IgD-negative memory B cell (primary cell): ENCODE results near the gene SLC10A1. TPM values are rescaled to one million over a fixed set of nuclear protein-coding genes. Genes with fewer than 3 reads are reported as not detected.

Source experiments
- H3K27ac Mint-ChIP-seq, 3 donors: one replicate each; pipeline ENCODE4 v1.8.0; 2020 to 2022; ENCODE audit warnings: mild to moderate bottlenecking in 3 of 3, mixed read lengths in 3 of 3, moderate library complexity in 1 of 3
- H3K27me3 Mint-ChIP-seq: one replicate; pipeline ENCODE4 v1.8.0; 2021; ENCODE audit warnings: mixed read lengths
- H3K36me3 Mint-ChIP-seq: one replicate; pipeline ENCODE4 v1.8.0; 2020; ENCODE audit warnings: mild to moderate bottlenecking, mixed read lengths
- H3K4me1 Mint-ChIP-seq, 3 donors: one replicate each; pipeline ENCODE4 v1.8.0; 2020 to 2022; ENCODE audit warnings: mixed read lengths in 3 of 3, mild to moderate bottlenecking in 1 of 3
- H3K4me3 Mint-ChIP-seq, 4 donors: one replicate each; pipeline ENCODE4 v1.8.0; 2020 to 2022; ENCODE audit warnings: mild to moderate bottlenecking in 4 of 4, mixed read lengths in 4 of 4, moderate library complexity in 3 of 4
- H3K9me3 Mint-ChIP-seq, 3 donors: one replicate each; pipeline ENCODE4 v1.8.0; 2020 to 2021; ENCODE audit warnings: mixed read lengths in 3 of 3, mild to moderate bottlenecking in 1 of 3
- polyA plus RNA-seq: library from polyadenylated mRNA; unstranded; fragments of 300-500 nt; fragmentation: Illumina TruSeq; gene quantifications from one replicate; pipeline ENCODE4 v1.2.3, GENCODE V29; 2021

SLC10A1 gene
- polyA plus RNA-seq = not detected

DNA sequence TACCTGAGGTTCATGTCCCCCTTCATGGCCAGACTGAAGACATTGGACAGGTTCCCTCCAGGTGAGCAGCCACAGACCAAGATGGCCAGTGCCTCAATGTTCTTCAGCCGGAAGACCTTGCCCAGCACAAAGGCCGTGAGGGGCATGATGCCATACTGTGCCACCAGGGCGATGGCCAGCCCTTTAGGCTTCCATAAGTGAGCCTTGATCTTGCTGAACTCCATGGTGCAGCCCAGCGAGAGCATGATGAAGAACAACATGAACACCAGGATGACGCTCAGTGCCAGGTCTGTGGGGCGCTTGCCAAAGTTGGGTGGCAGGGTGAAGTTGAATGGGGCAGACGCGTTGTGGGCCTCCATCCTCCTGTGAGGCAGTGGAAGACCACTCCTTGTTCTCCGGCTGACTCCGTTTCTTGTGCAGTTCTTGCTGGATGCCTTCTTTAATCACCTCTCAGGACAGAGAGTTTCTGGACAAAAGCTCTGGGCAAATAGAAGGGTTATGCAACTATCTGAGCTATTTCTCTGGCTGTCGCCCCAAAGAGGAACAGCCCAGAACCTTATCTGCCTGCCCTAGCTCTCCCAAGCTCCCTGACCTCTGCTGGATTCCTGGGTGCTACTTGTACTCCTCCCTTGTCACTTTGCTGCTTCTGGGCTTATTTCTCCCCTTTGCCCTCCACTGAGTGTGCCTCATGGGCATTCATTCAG, at the start of gene SLC10A1:
TSS of gene SLC10A1 (minus strand) at position 445 of the 704 bp plus-strand sequence. CDS start at position 359, 86 bp downstream.
- H3K9me3 Mint-ChIP-seq = peaks cover 0 to 7% (median 2%) of the 10 kb centered on the region in 3 donors
- no peak within 1 kb of the TSS for H3K4me3 Mint-ChIP-seq
- H3K27ac Mint-ChIP-seq = peak within 1 kb of the TSS in 1 of 3 donors; percentile 63
- peaks cover 5% of the 10 kb centered on the region for H3K36me3 Mint-ChIP-seq
- H3K27me3 Mint-ChIP-seq = peaks cover 4% of the 10 kb centered on the region
- no peaks in the 10 kb centered on the region for H3K4me1 Mint-ChIP-seq

DNA sequence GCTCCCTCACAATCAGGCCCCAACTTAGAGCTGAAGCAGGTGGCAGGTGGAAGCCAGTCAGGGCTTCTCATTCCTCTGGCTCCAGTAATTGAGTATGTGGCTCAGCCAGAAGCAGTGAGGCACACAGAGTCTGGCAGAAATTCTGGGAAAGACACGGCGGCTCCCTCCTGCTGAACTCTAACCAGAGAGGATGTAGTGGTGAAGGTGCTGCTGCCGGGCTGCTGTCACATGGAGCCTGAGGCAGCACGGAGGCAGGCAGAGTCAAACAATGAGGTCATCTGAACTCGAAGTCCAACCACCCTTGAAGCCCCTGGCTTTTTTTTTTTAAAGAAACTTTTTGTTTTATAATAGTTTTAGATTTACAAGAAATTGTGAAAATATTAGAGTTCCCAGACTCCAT, 48.7 kb upstream of the SLC10A1 start:
- Mint-ChIP-seq H3K4me3 (peak overlapping the region in 1 of 4 donors; percentile 52), H3K27ac (no peak overlapping the region), H3K36me3 (no peaks in the 10 kb centered on the region), H3K4me1 (no peaks in the 10 kb centered on the region), H3K9me3 (no peaks in the 10 kb centered on the region), H3K27me3 (peaks cover 13% of the 10 kb centered on the region)

DNA sequence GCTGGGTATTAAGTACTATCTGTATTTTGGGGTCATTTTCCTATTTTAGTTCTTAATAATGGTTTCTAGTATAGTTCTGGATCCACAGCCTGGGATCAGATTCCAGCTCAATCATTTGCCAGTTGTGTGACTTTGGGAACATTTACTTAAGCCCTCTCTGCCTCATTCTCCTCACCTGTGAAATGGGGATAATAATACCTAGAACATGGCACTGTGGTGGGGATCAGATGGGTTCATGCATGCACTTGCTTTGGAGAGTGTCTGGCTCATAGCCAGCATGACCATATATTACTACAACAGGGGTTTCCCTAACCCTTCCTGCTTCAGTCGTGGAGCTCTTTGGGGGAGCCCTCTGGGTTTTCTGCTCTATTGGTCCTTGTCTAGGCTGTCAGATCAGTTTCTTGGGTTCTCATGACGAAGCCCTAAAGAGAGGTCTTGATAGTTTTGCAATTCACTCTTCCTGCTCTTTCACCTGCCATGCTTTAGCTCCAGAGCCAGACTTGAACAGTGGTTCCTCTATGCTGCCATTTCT, 48.1 kb upstream of the SLC10A1 start:
- Mint-ChIP-seq H3K36me3 (no peaks in the 10 kb centered on the region), H3K27me3 (peaks cover 12% of the 10 kb centered on the region), H3K27ac (no peak overlapping the region), H3K4me1 (no peaks in the 10 kb centered on the region), H3K4me3 (no peak overlapping the region), H3K9me3 (no peaks in the 10 kb centered on the region)

DNA sequence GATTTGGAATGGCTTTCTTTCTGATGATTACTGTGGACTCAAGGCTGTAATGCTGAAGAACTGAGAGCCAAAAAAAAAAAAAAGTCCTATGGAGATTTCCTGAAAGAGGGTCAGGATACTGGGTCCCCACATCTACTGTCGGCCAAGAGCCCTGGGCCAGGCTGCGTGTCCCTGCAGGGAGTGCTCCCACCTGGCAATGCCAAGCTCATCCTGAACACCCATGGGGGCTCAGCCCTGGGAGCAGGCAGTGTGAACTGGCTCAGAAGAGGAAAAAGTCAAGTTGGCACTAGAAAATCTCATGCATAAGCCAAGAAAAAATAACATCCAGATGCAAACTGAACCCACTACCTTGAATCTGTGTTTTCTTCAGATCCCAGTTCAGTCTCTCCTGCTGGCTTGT, 47.1 kb upstream of the SLC10A1 start:
- H3K36me3 Mint-ChIP-seq = no peaks in the 10 kb centered on the region
- no peak overlapping the region for H3K4me3 Mint-ChIP-seq
- no peak overlapping the region for H3K27ac Mint-ChIP-seq
- no peaks in the 10 kb centered on the region for H3K9me3 Mint-ChIP-seq
- H3K4me1 Mint-ChIP-seq = no peaks in the 10 kb centered on the region
- H3K27me3 Mint-ChIP-seq = peaks cover 9% of the 10 kb centered on the region

DNA sequence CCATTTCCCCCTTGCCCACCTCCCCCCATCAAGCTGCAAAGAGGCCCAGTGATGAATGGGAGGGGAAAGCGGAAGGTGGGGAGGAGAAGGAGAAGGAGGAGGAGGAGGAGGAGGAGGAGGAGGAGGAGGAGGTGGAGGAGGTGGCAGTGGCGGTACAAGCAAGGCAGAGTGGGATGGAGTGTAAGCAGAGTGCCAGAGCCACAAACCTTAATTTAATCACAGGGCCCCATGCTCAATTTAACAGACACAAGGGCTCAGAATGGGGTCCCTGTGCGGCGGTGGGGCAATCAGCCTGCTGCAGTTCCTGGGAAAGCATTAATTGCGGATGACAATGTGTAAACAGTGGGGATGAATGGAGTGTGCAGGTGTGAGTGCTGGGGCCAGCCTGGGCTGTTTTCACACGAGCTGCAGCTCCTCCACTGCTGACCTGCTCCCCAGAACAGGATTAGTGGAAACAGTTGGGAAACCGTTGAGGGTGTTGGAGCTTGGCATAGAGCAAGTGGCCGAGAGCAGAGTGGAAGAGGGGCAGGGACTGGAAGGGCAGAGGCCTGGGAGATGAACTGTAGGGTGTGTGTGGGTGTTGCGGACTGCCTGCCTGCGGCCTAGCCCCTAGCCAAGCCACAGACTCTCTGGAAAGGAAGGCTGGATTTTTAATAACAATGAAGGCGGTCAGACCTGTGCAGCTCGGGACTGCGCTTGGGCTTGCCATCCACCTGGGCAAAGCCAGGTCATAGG, 45.8 kb upstream of the SLC10A1 start:
- H3K36me3 Mint-ChIP-seq = no peaks in the 10 kb centered on the region
- no peaks in the 10 kb centered on the region for H3K9me3 Mint-ChIP-seq
- no peak overlapping the region for H3K4me3 Mint-ChIP-seq
- peaks cover 4% of the 10 kb centered on the region for H3K27me3 Mint-ChIP-seq
- H3K4me1 Mint-ChIP-seq = no peaks in the 10 kb centered on the region
- no peak overlapping the region for H3K27ac Mint-ChIP-seq

DNA sequence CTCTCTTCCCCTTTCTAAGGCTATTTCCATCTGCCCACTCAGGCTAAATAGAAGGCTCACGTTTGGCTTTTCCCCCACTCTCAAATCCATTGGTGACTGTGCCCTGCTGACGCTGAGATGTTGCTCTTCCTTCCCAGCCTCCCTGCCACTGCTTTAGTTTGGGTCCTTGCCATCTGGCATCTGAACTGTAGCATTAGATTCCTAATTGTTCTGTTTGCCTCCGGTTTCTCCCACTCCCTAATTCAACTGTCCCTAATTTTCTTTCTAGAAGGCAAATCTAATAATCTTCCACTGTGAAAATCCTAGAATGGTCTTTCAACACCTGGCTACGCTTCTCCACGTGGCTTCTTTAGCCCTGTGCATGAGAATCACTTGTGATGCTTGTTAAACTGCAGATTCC, 44.6 kb upstream of the SLC10A1 start:
- H3K9me3 Mint-ChIP-seq = no peaks in the 10 kb centered on the region
- H3K4me1 Mint-ChIP-seq = no peaks in the 10 kb centered on the region
- no peaks in the 10 kb centered on the region for H3K27me3 Mint-ChIP-seq
- no peak overlapping the region for H3K27ac Mint-ChIP-seq
- H3K36me3 Mint-ChIP-seq = no peaks in the 10 kb centered on the region
- H3K4me3 Mint-ChIP-seq = no peak overlapping the region

DNA sequence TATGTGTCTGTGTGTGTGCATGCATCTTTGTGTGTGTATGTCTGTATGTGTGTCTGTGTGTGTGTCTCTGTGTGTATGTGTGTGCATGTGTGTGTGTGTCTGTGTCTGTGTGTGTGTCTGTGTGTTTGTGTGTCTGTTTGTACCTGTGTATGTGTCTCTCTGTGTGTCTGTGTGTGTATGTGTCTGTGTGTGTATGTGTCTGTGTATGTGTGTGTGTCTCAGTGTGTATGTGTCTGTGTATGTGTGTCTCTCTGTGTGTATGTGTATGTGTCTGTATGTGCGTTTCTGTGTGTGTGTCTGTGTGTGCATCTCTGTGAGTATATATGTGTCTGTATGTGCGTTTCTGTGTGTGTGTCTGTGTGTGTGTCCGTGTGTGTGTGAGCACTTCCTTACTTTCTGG, 42.6 kb upstream of the SLC10A1 start:
- Mint-ChIP-seq H3K4me3 (no peak overlapping the region), H3K27ac (no peak overlapping the region), H3K4me1 (no peaks in the 10 kb centered on the region), H3K27me3 (peaks cover 2% of the 10 kb centered on the region), H3K9me3 (no peaks in the 10 kb centered on the region), H3K36me3 (no peaks in the 10 kb centered on the region)

DNA sequence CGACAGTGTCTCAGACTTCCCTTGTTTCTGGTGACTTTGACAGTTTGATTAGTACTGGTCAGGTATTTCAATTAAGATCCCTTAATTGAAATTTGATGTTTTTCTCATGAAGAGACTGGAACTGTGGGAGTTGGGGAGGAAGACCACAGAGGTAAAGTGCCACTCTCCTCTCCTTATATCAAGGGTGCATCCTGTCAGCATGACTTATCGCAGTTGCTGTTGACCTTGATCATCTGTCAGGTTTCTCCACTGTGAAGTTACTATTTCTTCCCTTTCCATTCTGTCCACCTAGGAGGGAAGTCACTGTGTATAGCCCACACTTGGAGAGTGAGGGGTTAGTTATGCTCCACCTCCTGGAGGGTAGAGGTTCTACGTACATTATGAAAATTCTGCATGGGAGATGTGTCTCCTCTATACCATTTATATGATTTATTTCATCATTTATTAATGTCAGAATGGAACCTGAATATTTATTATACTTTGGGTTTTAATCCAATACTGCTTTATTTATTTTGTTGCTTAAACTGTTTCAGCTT, 41.9 kb upstream of the SLC10A1 start:
- Mint-ChIP-seq H3K27me3 (peaks cover 2% of the 10 kb centered on the region), H3K36me3 (no peaks in the 10 kb centered on the region), H3K4me1 (no peaks in the 10 kb centered on the region), H3K4me3 (no peak overlapping the region), H3K27ac (no peak overlapping the region), H3K9me3 (no peaks in the 10 kb centered on the region)

DNA sequence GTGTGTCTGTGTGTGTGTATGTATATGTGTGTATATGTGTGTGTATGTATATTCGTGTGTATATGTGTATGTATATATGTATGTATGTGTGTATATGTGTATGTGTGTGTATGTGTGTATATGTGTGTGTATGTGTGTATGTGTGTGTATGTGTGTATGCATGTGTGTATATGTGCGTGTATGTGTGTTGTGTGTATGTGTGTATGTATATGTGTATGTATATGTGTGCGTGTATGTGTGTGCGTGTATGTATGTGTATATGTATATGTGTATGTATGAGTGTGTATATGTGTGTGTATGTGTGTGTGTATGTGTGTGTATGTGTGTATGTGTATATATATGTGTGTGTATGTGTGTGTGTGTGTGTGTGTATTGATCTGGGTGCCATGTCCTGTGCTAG, 31.8 kb upstream of the SLC10A1 start:
- peaks cover 1% of the 10 kb centered on the region for H3K27me3 Mint-ChIP-seq
- H3K4me1 Mint-ChIP-seq = no peaks in the 10 kb centered on the region
- peaks cover 2% of the 10 kb centered on the region for H3K36me3 Mint-ChIP-seq
- H3K27ac Mint-ChIP-seq = no peak overlapping the region
- H3K4me3 Mint-ChIP-seq = no peak overlapping the region
- peaks cover 0 to 5% (median 3%) of the 10 kb centered on the region in 3 donors for H3K9me3 Mint-ChIP-seq

DNA sequence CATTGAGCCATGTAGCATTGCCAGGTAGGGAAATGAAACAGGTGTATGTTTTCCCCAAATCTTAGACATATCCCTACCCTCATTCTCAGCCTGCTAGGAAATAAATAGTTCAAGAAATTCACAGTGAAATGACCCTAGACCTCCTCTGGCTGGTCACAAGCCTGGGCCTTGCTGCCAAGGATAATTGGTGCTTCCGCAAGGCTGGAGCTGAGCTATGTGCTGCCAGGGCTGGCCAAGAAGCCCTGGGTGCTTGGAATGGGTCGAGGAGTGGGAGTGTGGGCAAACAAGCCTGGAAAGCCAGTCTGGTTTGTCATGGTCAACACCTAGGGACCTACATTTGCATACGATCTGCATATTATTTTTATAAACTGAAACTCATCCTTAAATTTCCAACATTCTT, 31.3 kb upstream of the SLC10A1 start:
- H3K36me3 Mint-ChIP-seq = peaks cover 2% of the 10 kb centered on the region
- peaks cover 1% of the 10 kb centered on the region for H3K27me3 Mint-ChIP-seq
- no peak overlapping the region for H3K27ac Mint-ChIP-seq
- H3K4me1 Mint-ChIP-seq = no peaks in the 10 kb centered on the region
- no peak overlapping the region for H3K4me3 Mint-ChIP-seq
- H3K9me3 Mint-ChIP-seq = peaks cover 0 to 5% (median 3%) of the 10 kb centered on the region in 3 donors

DNA sequence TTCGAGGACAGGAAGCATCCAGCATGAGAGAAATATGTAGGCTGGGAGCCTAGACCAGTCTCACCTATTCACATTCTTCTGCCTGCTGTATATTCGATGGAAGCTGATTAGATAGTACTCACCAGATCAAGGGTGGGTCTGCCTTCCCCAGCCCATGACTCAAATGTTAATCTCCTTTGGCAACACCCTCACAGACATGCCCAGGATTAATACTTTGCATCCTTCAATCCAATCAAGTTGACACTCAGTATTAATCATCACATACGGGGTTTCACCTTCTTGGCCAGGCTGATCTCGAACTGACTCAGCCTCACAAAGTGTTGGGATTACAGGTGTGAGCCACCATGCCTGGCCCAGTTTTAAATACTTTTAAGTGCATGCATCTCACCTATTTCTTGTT, 30.5 kb upstream of the SLC10A1 start:
- no peaks in the 10 kb centered on the region for H3K4me1 Mint-ChIP-seq
- peaks cover 3% of the 10 kb centered on the region for H3K27me3 Mint-ChIP-seq
- peaks cover 2% of the 10 kb centered on the region for H3K36me3 Mint-ChIP-seq
- peaks cover 0 to 5% (median 3%) of the 10 kb centered on the region in 3 donors for H3K9me3 Mint-ChIP-seq
- no peak overlapping the region for H3K27ac Mint-ChIP-seq
- no peak overlapping the region for H3K4me3 Mint-ChIP-seq

DNA sequence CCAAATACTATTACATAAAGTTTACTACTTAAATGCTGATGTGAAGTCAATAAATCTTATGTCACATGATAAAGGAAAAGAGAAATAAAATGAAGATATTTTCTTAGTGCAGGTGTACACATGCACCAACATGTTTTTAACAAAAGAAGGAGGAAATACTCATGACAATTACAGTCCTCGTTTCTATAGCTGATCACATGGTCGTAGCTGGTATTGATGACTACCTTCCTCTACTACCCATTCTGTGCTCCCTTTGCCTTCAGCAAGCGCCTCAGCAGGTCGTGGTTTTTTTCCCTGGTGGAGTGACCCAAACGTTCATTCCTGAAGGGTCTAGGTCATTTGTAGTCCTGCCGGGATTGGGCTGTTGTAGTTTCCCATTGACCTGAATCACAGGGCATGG, 25.4 kb upstream of the SLC10A1 start:
- Mint-ChIP-seq H3K36me3 (no peaks in the 10 kb centered on the region), H3K4me1 (peaks cover 0 to 2% (median 0%) of the 10 kb centered on the region in 3 donors), H3K9me3 (no peaks in the 10 kb centered on the region), H3K4me3 (no peak overlapping the region), H3K27ac (no peak overlapping the region), H3K27me3 (peaks cover 2% of the 10 kb centered on the region)

DNA sequence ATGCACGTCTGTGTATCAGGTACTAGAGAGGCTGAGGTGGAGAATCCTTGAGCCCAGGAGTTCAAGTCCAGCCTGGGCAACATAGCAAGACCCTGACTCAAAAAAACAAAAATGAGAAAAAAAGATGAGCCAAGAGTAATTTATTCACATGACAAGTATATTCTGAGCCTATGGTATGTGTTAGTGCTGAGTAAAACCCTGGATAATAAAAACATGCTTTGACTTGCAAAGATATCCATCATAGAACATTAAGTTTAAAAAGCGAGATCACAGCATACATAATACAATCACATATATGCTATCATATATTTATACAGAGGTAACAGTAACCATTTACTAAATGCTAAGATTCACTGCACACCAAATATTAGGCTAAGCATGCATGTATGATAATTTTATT, 23.9 kb upstream of the SLC10A1 start:
- no peak overlapping the region for H3K4me3 Mint-ChIP-seq
- no peaks in the 10 kb centered on the region for H3K9me3 Mint-ChIP-seq
- no peak overlapping the region for H3K27ac Mint-ChIP-seq

DNA sequence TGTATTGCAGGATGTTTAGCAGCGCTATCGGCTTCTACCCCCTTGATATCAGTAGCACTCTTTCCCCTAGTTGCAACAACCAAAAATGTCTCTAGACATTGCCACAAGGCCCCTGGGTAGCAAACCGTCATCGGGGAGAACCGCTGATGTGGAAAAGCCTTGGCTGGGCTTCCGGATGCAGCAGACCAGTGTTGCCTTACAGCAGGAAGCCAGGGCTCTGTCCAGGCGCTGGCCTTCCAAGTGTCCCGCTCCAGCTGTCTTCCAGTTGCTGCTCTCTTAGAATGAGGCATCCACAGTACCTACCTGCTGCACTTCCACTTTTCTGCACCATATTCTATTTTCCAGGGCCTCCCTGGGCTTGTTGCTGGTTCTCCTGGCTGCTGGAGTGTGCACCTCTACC, 22.6 kb upstream of the SLC10A1 start:
- peaks cover 2% of the 10 kb centered on the region for H3K27me3 Mint-ChIP-seq
- H3K4me1 Mint-ChIP-seq = peaks cover 0 to 2% (median 0%) of the 10 kb centered on the region in 3 donors
- no peaks in the 10 kb centered on the region for H3K9me3 Mint-ChIP-seq
- no peaks in the 10 kb centered on the region for H3K36me3 Mint-ChIP-seq
- H3K27ac Mint-ChIP-seq = no peak overlapping the region
- H3K4me3 Mint-ChIP-seq = no peak overlapping the region

More for the DNA sequence above, 23.9 kb upstream of the SLC10A1 start:
- Mint-ChIP-seq H3K27me3 (peaks cover 2% of the 10 kb centered on the region), H3K4me1 (peaks cover 0 to 2% (median 0%) of the 10 kb centered on the region in 3 donors), H3K36me3 (no peaks in the 10 kb centered on the region)

DNA sequence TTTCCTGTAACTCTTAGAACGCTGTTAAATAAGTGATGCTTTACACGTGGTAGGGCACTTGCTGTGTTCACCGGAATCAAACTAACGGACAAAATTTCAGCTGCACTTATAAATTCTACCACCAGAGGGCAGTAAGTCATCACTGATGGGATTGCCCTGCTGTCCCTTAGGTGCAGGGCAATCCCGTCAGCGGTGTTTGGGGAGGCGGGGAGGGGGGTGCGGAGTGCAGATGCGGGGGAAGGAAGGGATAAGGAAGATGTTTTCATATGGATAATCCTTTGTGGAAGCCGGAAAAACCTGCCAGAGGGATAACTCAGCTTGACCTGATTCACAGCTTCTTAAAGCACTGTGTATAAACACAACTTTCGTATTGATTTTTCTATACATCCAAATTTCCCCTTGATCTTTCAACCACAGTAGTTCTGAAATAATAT, 21.7 kb upstream of the SLC10A1 start:
- no peak overlapping the region for H3K27ac Mint-ChIP-seq
- no peak overlapping the region for H3K4me3 Mint-ChIP-seq
- peaks cover 2% of the 10 kb centered on the region for H3K27me3 Mint-ChIP-seq
- peaks cover 0 to 2% (median 0%) of the 10 kb centered on the region in 3 donors for H3K4me1 Mint-ChIP-seq
- no peaks in the 10 kb centered on the region for H3K36me3 Mint-ChIP-seq
- H3K9me3 Mint-ChIP-seq = no peaks in the 10 kb centered on the region
